ENCODE measurements around the gene CCDC80. TPM values are rescaled to one million over a fixed set of nuclear protein-coding genes. Genes with fewer than 3 reads are reported as not detected.

The CCDC80 gene
- total and polyA plus RNA-seq, 8 donors = 42.7 to 247 (median 81.4) TPM

DNA sequence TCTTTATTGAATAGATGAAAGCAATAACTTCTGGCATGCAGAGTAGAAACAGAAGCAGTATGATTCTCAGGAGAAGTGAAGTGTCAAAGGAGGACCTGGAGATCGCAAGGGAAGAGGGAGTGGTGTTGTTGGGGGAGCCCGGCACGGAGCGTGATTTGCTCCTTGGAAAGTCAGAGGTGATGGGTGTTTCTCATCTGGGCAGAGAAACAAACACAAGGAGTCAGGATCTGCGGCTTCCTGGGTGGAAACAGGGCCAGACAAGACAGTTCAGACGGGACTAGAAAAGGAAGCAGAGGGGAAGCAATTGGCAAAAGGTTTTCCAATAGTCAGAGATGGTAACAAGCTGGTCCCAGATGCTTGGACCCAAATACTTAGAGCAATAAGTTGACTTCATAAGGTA, 34.4 kb upstream of the CCDC80 start:
- no peak for ATAC-seq
- Histone ChIP-seq H3K27ac (no peak overlapping the region), H3K4me3 (no peak overlapping the region), H3K27me3 (no peaks in the 10 kb centered on the region), H3K9me3 (no peaks in the 10 kb centered on the region), H3K4me1 (peaks cover 0 to 30% of the 10 kb centered on the region in 2 donors), H3K36me3 (no peaks in the 10 kb centered on the region)
- intact Hi-C loops (cut with DNase I) = no loop called here
- no peak for DNase-seq
- TF ChIP-seq, protein P1, sequence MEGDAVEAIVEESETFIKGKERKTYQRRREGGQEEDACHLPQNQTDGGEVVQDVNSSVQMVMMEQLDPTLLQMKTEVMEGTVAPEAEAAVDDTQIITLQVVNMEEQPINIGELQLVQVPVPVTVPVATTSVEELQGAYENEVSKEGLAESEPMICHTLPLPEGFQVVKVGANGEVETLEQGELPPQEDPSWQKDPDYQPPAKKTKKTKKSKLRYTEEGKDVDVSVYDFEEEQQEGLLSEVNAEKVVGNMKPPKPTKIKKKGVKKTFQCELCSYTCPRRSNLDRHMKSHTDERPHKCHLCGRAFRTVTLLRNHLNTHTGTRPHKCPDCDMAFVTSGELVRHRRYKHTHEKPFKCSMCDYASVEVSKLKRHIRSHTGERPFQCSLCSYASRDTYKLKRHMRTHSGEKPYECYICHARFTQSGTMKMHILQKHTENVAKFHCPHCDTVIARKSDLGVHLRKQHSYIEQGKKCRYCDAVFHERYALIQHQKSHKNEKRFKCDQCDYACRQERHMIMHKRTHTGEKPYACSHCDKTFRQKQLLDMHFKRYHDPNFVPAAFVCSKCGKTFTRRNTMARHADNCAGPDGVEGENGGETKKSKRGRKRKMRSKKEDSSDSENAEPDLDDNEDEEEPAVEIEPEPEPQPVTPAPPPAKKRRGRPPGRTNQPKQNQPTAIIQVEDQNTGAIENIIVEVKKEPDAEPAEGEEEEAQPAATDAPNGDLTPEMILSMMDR (IDR thresholded peaks at IDR 0.05) = no peak

DNA sequence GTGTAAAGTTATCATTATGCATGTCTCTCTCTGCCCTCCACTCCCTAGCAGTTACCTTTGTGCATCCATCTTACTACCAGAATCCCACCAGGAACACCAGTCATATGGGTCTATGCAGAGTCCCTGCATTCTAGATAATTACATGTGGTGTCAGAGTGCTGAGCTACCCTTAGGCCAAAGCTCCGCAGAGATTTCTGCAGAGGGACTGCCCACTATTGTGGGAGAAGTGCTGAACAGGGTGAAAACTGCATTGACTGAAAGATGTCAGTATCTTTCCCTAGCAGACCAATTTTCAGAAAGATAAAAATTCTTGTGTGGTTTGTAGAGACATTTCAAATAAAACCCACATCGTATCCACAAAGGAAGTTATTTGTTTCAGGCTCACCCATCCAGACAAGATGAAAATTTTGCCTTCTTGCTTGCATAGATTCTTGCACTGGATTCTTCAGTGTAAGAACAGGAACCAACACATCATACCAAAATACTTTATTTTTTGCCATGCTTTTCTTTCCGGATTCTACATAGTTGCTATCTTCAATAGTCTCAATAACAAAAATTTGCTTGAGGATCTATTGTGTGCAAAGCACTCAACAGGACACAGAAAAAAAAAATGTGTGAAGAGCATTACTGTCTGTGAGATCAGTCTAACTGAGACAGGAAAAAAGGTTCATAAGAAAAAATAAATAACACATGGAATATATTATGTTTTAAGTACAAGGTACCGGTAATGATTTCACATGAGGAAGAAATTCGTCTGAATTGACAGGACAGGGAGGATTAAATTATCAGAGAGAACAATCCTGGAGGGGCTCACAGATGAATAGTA, 32.0 kb upstream of the CCDC80 start:
- intact Hi-C loops (cut with DNase I) = no loop called here
- Histone ChIP-seq H3K4me3 (no peak overlapping the region), H3K27ac (peak overlapping the region in 1 of 2 donors; percentile 51), H3K36me3 (no peaks in the 10 kb centered on the region), H3K27me3 (no peaks in the 10 kb centered on the region), H3K9me3 (no peaks in the 10 kb centered on the region), H3K4me1 (peaks cover 0 to 30% of the 10 kb centered on the region in 2 donors)
- DNase-seq (no peak), ATAC-seq (no peak)
- TF ChIP-seq, protein P1 (IDR thresholded peaks at IDR 0.05) = no peak

DNA sequence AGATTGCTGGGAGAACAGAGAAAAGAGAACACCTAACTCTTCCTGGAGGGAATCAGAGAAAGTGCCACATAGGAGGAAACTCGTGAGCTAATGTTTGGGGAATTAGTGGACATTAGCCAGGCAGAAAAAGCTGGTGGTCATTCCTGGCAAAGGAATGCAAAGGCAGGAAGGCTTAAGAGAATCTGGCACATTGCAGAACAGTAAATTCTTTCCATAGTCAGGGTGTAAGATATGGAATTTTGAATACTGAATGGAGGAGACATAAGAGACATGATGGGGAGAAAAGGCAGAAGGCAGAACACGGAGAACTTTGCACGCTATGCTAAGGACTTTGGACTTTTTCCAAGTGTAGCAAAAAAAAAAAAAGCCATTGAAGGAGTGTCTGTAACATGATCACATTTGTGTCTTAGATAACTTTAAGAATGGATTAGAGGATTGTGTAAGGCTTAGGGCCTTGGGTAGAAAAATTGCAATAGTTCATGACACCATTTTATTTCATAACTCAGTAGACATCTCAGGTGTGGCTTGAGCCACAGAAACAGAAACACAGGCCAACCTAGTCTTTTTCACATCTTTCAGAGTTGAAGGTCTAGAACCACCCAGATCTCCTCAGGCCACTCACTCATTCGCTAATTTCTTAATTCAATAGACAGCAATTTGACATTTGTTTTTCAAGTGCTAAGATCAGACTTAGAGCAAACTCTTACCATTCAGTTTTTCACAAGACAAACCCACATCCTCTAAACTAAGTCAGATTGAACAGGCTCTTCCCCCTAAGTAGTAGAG, 31.2 kb upstream of the CCDC80 start:
- H3K27ac ChIP-seq = peak overlapping the region; percentile 50 to 51
- intact Hi-C loops (cut with DNase I) = no loop called here
- DNase-seq = no peak
- no peaks in the 10 kb centered on the region for H3K9me3 ChIP-seq
- no peaks in the 10 kb centered on the region for H3K36me3 ChIP-seq
- ATAC-seq = no peak
- peaks cover 0 to 22% of the 10 kb centered on the region in 2 donors for H3K4me1 ChIP-seq
- TF ChIP-seq, protein P1 (IDR thresholded peaks at IDR 0.05) = no peak
- no peak overlapping the region for H3K4me3 ChIP-seq
- no peaks in the 10 kb centered on the region for H3K27me3 ChIP-seq

DNA sequence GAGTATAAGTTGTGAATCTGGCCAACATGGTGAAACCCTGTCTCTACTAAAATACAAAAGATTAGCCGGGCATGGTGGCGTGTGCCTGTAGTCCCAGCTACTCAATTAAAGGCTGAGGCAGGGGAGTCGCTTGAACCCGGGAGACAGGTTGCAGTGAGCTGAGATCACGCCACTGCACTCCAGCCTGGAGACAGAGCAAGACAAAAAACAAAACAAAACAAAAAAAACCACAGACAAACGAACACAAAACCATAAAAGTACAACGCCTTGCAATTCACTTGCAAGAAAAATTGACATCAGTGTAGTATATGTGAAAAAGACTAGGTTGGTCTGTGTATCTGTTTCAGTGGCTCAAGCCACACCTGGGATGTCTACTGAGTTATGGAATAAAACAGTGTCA, 29.9 kb upstream of the CCDC80 start:
- DNase-seq = no peak

More for the DNA sequence above, 29.9 kb upstream of the CCDC80 start:
- H3K4me1 ChIP-seq = peaks cover 0 to 11% of the 10 kb centered on the region in 2 donors
- H3K36me3 ChIP-seq = no peaks in the 10 kb centered on the region
- H3K27ac ChIP-seq = no peak overlapping the region
- no peak overlapping the region for H3K4me3 ChIP-seq
- TF ChIP-seq, protein P1 (IDR thresholded peaks at IDR 0.05) = no peak
- intact Hi-C loops (cut with DNase I) = no loop called here
- H3K27me3 ChIP-seq = no peaks in the 10 kb centered on the region
- no peaks in the 10 kb centered on the region for H3K9me3 ChIP-seq
- ATAC-seq = no peak
